IMR-90 (cell line): Measurements from ENCODE around the gene RIMBP2. TPM values are rescaled to one million over a fixed set of nuclear protein-coding genes. Genes with fewer than 3 reads are reported as not detected.

Source experiments
- ATAC-seq: fragments of 200-7000 bp; cut with Tn5 transposase; 2 replicates; pipeline ENCODE4 v1.9.1; 2020; ENCODE audit warnings: low read depth, mild to moderate bottlenecking, moderate library complexity
- BruUV-seq: library from RNA; stranded (reverse); fragments of 400-500 nt; replicated peaks from 2 replicates; lab custom pipeline; 2021; lab: Mats Ljungman, UMichigan
- CTCF ChIA-PET: fragments of 300-600 bp; formaldehyde crosslinking; extraction: SDS; loops from one replicate; lab custom pipeline; 2021; ENCODE audit warnings: antibody characterized with exemption; lab: Yijun Ruan, JAX
- POLR2A ChIA-PET: fragments of 300-600 bp; sonication (Branson Sonifier 250); formaldehyde crosslinking; loops from one replicate; lab custom pipeline; 2022; ENCODE audit warnings: antibody characterized with exemption; ENCODE audit not compliant: unreplicated experiment; lab: Charles Lee
- DNase-seq: peaks from one replicate; pipeline ENCODE4 v3.0.0; 2013
- H2AFZ ChIP-seq: replicated peaks from 2 replicates; pipeline ENCODE3; 2013; ENCODE audit warnings: low read length, mild to moderate bottlenecking; ENCODE audit not compliant: poor library complexity
- H2AK5ac ChIP-seq: 2 replicates; pipeline ENCODE4 v1.6.1; 2013; ENCODE audit warnings: low read depth, low read length, inconsistent platforms
- H2AK9ac ChIP-seq: replicated peaks from 2 replicates; pipeline ENCODE3; 2013; ENCODE audit warnings: mild to moderate bottlenecking, low read depth, low read length, moderate library complexity; ENCODE audit not compliant: poor library complexity
- H2BK120ac ChIP-seq: 2 replicates; pipeline ENCODE4 v1.6.1; 2013; ENCODE audit warnings: low read depth, low read length, inconsistent platforms
- H2BK15ac ChIP-seq: 3 replicates; pipeline ENCODE4 v1.6.1; 2013; ENCODE audit warnings: low read depth, low read length, inconsistent platforms
- H2BK20ac ChIP-seq: 2 replicates; pipeline ENCODE4 v1.6.1; 2013; ENCODE audit warnings: low read depth, mild to moderate bottlenecking, inconsistent platforms, low read length, moderate library complexity
- H2BK5ac ChIP-seq: 2 replicates; pipeline ENCODE4 v1.6.1; 2013; ENCODE audit warnings: mild to moderate bottlenecking, low read depth, low read length, inconsistent platforms; ENCODE audit not compliant: poor library complexity, severe bottlenecking
- H3K14ac ChIP-seq: replicated peaks from 2 replicates; pipeline ENCODE4 v1.6.1; 2013; ENCODE audit warnings: low read depth, low read length, inconsistent platforms
- H3K18ac ChIP-seq: 2 replicates; pipeline ENCODE4 v1.6.1; 2013; ENCODE audit warnings: low read depth, low read length, control low read depth
- H3K23ac ChIP-seq: 2 replicates; pipeline ENCODE4 v1.6.1; 2013; ENCODE audit warnings: low read depth, low read length, inconsistent platforms
- H3K27ac ChIP-seq: 2 replicates; pipeline ENCODE4 v1.5.1; 2013; ENCODE audit warnings: mild to moderate bottlenecking, control low read depth, low read length; ENCODE audit not compliant: insufficient read depth
- H3K27me3 ChIP-seq: 2 replicates; pipeline ENCODE4 v1.6.1; 2013; ENCODE audit warnings: low read length; ENCODE audit not compliant: control insufficient read depth, insufficient read depth
- H3K36me3 ChIP-seq: 2 replicates; pipeline ENCODE4 v1.6.1; 2013; ENCODE audit warnings: low read length, mixed read lengths; ENCODE audit not compliant: control insufficient read depth, insufficient read depth
- H3K4ac ChIP-seq: 2 replicates; pipeline ENCODE4 v1.6.1; 2013; ENCODE audit warnings: low read depth, low read length, inconsistent platforms
- H3K4me1 ChIP-seq: 2 replicates; pipeline ENCODE4 v1.6.1; 2013; ENCODE audit warnings: low read length, mixed read lengths; ENCODE audit not compliant: control insufficient read depth, insufficient read depth
- H3K4me2 ChIP-seq: 2 replicates; pipeline ENCODE4 v1.6.1; 2013; ENCODE audit warnings: low read depth, mild to moderate bottlenecking, control low read depth, low read length, moderate library complexity
- H3K4me3 ChIP-seq: 2 replicates; pipeline ENCODE4 v1.5.1; 2013; ENCODE audit warnings: low read depth, mild to moderate bottlenecking, control low read depth, low read length, moderate library complexity; ENCODE audit not compliant: insufficient read depth
- H3K56ac ChIP-seq: 2 replicates; pipeline ENCODE4 v1.6.1; 2013; ENCODE audit warnings: low read length, inconsistent platforms; ENCODE audit not compliant: insufficient read depth; ENCODE audit errors: extremely low read depth
- H3K79me1 ChIP-seq, 2 experiments: 2 replicates each; pipeline ENCODE4 v1.6.1; 2013; ENCODE audit warnings: low read length in 2 of 2, inconsistent platforms in 1 of 2, low read depth in 1 of 2
- H3K9ac ChIP-seq: 2 replicates; pipeline ENCODE4 v1.6.1; 2013; ENCODE audit warnings: low read depth, low read length, control low read depth
- H3K9me1 ChIP-seq: 2 replicates; pipeline ENCODE4 v1.6.1; 2013; ENCODE audit warnings: low read length, inconsistent platforms; ENCODE audit not compliant: insufficient read depth
- H3K9me3 ChIP-seq: 2 replicates; pipeline ENCODE4 v1.6.1; 2013; ENCODE audit warnings: low read length; ENCODE audit not compliant: control insufficient read depth, insufficient read depth
- H4K20me1 ChIP-seq: 2 replicates; pipeline ENCODE4 v1.6.1; 2013; ENCODE audit warnings: low read length, inconsistent platforms; ENCODE audit not compliant: insufficient read depth
- H4K5ac ChIP-seq: 2 replicates; pipeline ENCODE4 v1.6.1; 2013; ENCODE audit warnings: mild to moderate bottlenecking, low read depth, low read length, control low read depth
- H4K8ac ChIP-seq, 2 experiments: 2 replicates each; pipeline ENCODE4 v1.6.1; 2013; ENCODE audit warnings: low read depth in 2 of 2, low read length in 2 of 2, control low read depth in 1 of 2, inconsistent platforms in 1 of 2
- H4K91ac ChIP-seq: 2 replicates; pipeline ENCODE4 v1.6.1; 2013; ENCODE audit warnings: low read depth, low read length, inconsistent platforms; ENCODE audit not compliant: insufficient read depth
- BHLHE40 ChIP-seq: fragments of 150-350 bp; IDR thresholded peaks from 2 replicates; pipeline ENCODE4 v1.6.1; 2016; ENCODE audit warnings: mild to moderate bottlenecking, low read depth, low read length
- CHD1 ChIP-seq: IDR thresholded peaks from 2 replicates; pipeline ENCODE4 v1.6.1; 2012; ENCODE audit warnings: low read depth, low read length, improper control_type of control experiment
- CTCF ChIP-seq: conservative IDR thresholded peaks from 2 replicates; pipeline ENCODE4 v1.5.1; 2012; ENCODE audit warnings: mild to moderate bottlenecking, low read depth, low read length, improper control_type of control experiment
- ELK1 ChIP-seq: fragments of 150-350 bp; IDR thresholded peaks from 2 replicates; pipeline ENCODE4 v1.6.1; 2016; ENCODE audit warnings: low read depth, mild to moderate bottlenecking, low read length, moderate library complexity, borderline replicate concordance
- MAFK ChIP-seq: IDR thresholded peaks from 2 replicates; pipeline ENCODE4 v1.6.1; 2012; ENCODE audit warnings: low read depth, low read length, improper control_type of control experiment
- MAZ ChIP-seq: IDR thresholded peaks from 2 replicates; pipeline ENCODE4 v1.6.1; 2012; ENCODE audit warnings: low read depth, mild to moderate bottlenecking, low read length, improper control_type of control experiment, moderate library complexity, borderline replicate concordance
- MXI1 ChIP-seq: IDR thresholded peaks from 2 replicates; pipeline ENCODE4 v1.6.1; 2012; ENCODE audit warnings: low read depth, mild to moderate bottlenecking, low read length, moderate library complexity, borderline replicate concordance
- NFE2L2 ChIP-seq: fragments of 150-350 bp; IDR thresholded peaks from 2 replicates; pipeline ENCODE4 v1.6.1; 2016; ENCODE audit warnings: low read depth, mild to moderate bottlenecking, low read length
- POLR2A ChIP-seq: IDR thresholded peaks from 2 replicates; pipeline ENCODE4 v1.6.1; 2012; ENCODE audit warnings: mild to moderate bottlenecking, low read depth, low read length
- RAD21 ChIP-seq: IDR thresholded peaks from 2 replicates; pipeline ENCODE4 v1.6.1; 2012; ENCODE audit warnings: low read length, improper control_type of control experiment
- RCOR1 ChIP-seq: IDR thresholded peaks from 2 replicates; pipeline ENCODE4 v1.6.1; 2012; ENCODE audit warnings: mild to moderate bottlenecking, low read length, improper control_type of control experiment; ENCODE audit not compliant: insufficient replicate concordance
- RFX5 ChIP-seq: IDR thresholded peaks from 2 replicates; pipeline ENCODE4 v1.8.0; 2012; ENCODE audit warnings: low read depth, mild to moderate bottlenecking, low read length, moderate library complexity
- SMC3 ChIP-seq: fragments of 150-350 bp; IDR thresholded peaks from 2 replicates; pipeline ENCODE4 v1.6.1; 2016; ENCODE audit warnings: low read depth, mild to moderate bottlenecking, antibody characterized with exemption, low read length, moderate library complexity
- USF2 ChIP-seq: fragments of 150-350 bp; IDR thresholded peaks from 2 replicates; pipeline ENCODE4 v1.6.1; 2017; ENCODE audit warnings: mild to moderate bottlenecking, antibody characterized with exemption, low read length, low read depth
- WGBS, 2 experiments: methylation state at CpG; one replicate each; pipeline versions ENCODE4 v1.1.5 to v1.1.7; 2013; ENCODE audit warnings: missing lambda C conversion rate in 2 of 2; ENCODE audit not compliant: insufficient read length in 1 of 2; ENCODE audit errors: extremely low coverage in 2 of 2; 5-methylcytosine and 5-hydroxymethylcytosine counted together
- dilution Hi-C: fragments of 300-500 bp; cut with HindIII; formaldehyde crosslinking; loops from one replicate; pipeline ENCODE4 v1.14.3; 2018; ENCODE audit warnings: low sequenced_read_pairs; ENCODE audit not compliant: unreplicated experiment
- in situ Hi-C: fragments of 300-500 bp; cut with MboI; formaldehyde crosslinking; loops from 3 replicates; pipeline ENCODE4 v1.14.3; 2019; ENCODE audit warnings: low sequenced_read_pairs, inconsistent platforms, mixed read lengths
- intact Hi-C: fragments of 100-400 bp; cut with micrococcal nuclease; formaldehyde crosslinking; loops from 2 replicates; pipeline ENCODE4 v1.10.0; 2022
- polyA plus RNA-seq, 3 experiments: library from polyadenylated mRNA; depleted of rRNA; stranded (reverse); fragments of >200 nt; gene quantifications; 2 replicates each; pipeline ENCODE4 v1.2.3, GENCODE V29; 2012; ENCODE audit warnings: low replicate concordance in 1 of 3
- total RNA-seq: library from RNA; depleted of rRNA; stranded (reverse); fragments of >200 nt; gene quantifications from 2 replicates; pipeline ENCODE4 v1.2.3, GENCODE V29; 2012

The RIMBP2 gene
- total and polyA plus RNA-seq, 2 of the 4 experiments (the other 2 are of a cell fraction): not detected

- no peak overlapping the region for H4K5ac ChIP-seq
- ChIA-PET CTCF (no interaction called here), POLR2A (no interaction called here)
- no peaks in the 10 kb centered on the region for H3K4me1 ChIP-seq
- WGBS, 2 experiments: 50% methylated on average over 1 of the region's 4 CpGs; no CpG with 5 or more reads in 1 of the 2 experiments
- no peak overlapping the region for H3K14ac ChIP-seq
- no peak overlapping the region for H2BK20ac ChIP-seq
- no peaks in the 10 kb centered on the region for H3K36me3 ChIP-seq
- BruUV-seq: no TSS peak
- no peak for ATAC-seq
- H3K79me1 ChIP-seq: no peaks in the 10 kb centered on the region
- H3K9ac ChIP-seq: no peak overlapping the region
- TF ChIP-seq MXI1 (no peak), CHD1 (no peak), CTCF (no peak), USF2 (no peak), POLR2A (no peak), MAZ (no peak), SMC3 (no peak), RAD21 (no peak), NFE2L2 (no peak), RFX5 (no peak), MAFK (no peak), ELK1 (no peak), RCOR1 (no peak), BHLHE40 (no peak)
- in situ Hi-C loops (no loop called here), dilution Hi-C loops (no loop called here), intact Hi-C loops (no loop called here)
- H2BK15ac ChIP-seq: no peak overlapping the region
- H3K4ac ChIP-seq: no peak overlapping the region
- no peaks in the 10 kb centered on the region for H3K9me1 ChIP-seq
- no peaks in the 10 kb centered on the region for H4K20me1 ChIP-seq
- no peak overlapping the region for H4K91ac ChIP-seq
- no peak overlapping the region for H2AK9ac ChIP-seq
- no peak overlapping the region for H3K4me3 ChIP-seq
- H3K18ac ChIP-seq: no peak overlapping the region
- no peak overlapping the region for H3K27ac ChIP-seq
- no peak overlapping the region for H2AK5ac ChIP-seq
- H4K8ac ChIP-seq: no peak overlapping the region
- H2BK5ac ChIP-seq: no peak overlapping the region
- H3K23ac ChIP-seq: no peak overlapping the region
- no peak overlapping the region for H2AFZ ChIP-seq
- no peaks in the 10 kb centered on the region for H3K27me3 ChIP-seq
- DNase-seq: no peak
- peaks cover 52% of the 10 kb centered on the region for H3K9me3 ChIP-seq
- H2BK120ac ChIP-seq: no peak overlapping the region
- no peak overlapping the region for H3K56ac ChIP-seq
- H3K4me2 ChIP-seq: no peak overlapping the region
Measured at GRCh38 chr12:130617219-130617618, 98.9 kb downstream of the RIMBP2 start.
